GM19324 (cell line): Measurements from ENCODE around the gene GMCL1.

Source experiments
- ATAC-seq: cut with Tn5 transposase; IDR thresholded peaks from one replicate; pipeline ENCODE4 v1.9.1; 2021; ENCODE audit warnings: mild to moderate bottlenecking, moderate library complexity; ENCODE audit not compliant: unreplicated experiment, low FRiP score

GMCL1 gene

GRCh38 chr2:69917852-69918251, 88.4 kb downstream of the GMCL1 start:
- ATAC-seq, result no peak

GRCh38 chr2:69918401-69918800, 88.9 kb downstream of the GMCL1 start:
- ATAC-seq, result no peak

- no peak for ATAC-seq
These were observed 93.7 kb downstream of the GMCL1 start for GRCh38 chr2:69923116-69923515.

GRCh38 chr2:69926849-69927515, 97.5 kb downstream of the GMCL1 start:
- ATAC-seq, result no peak
